OCI-LY1 (cell line): Measurements from ENCODE around the gene SAMD13.
"Not testable (repeated sequence)": the region's sequence is repeated elsewhere in the genome, so short reads cannot be mapped to it uniquely, and the experiment has no call there.

Source experiments
- H2AFZ ChIP-seq: fragments of 200-600 bp; sonication (generic), shearing (Covaris generic); 2 replicates; pipeline ENCODE4 v1.6.0; 2014; ENCODE audit warnings: antibody characterized with exemption, mild to moderate bottlenecking, low read length
- H3F3A ChIP-seq: fragments of 200-600 bp; sonication (generic), shearing (Covaris generic); 2 replicates; pipeline ENCODE4 v1.6.0; 2014; ENCODE audit warnings: mild to moderate bottlenecking, antibody characterized with exemption, low read length, moderate library complexity; ENCODE audit not compliant: insufficient read depth
- H3K27ac ChIP-seq: fragments of 200-600 bp; sonication (generic); 2 replicates; pipeline ENCODE4 v1.5.1; 2014; ENCODE audit warnings: low read length, mixed run types, mild to moderate bottlenecking, low read depth; ENCODE audit not compliant: poor library complexity, severe bottlenecking
- H3K27me3 ChIP-seq: fragments of 200-600 bp; sonication (generic); 2 replicates; pipeline ENCODE4 v1.6.0; 2014; ENCODE audit warnings: antibody characterized with exemption, mild to moderate bottlenecking, low read length, moderate library complexity; ENCODE audit not compliant: insufficient read depth
- H3K36me3 ChIP-seq: fragments of 200-600 bp; sonication (generic); 2 replicates; pipeline ENCODE4 v1.6.1; 2014; ENCODE audit warnings: mild to moderate bottlenecking, antibody characterized with exemption, low read length, moderate library complexity, mixed read lengths; ENCODE audit not compliant: insufficient read depth
- H3K4me1 ChIP-seq: fragments of 200-600 bp; sonication (generic); 2 replicates; pipeline ENCODE4 v1.5.1; 2014; ENCODE audit warnings: mild to moderate bottlenecking, low read length, moderate library complexity; ENCODE audit not compliant: insufficient read depth, severe bottlenecking
- H3K4me2 ChIP-seq: fragments of 200-600 bp; sonication (generic), shearing (Covaris generic); 2 replicates; pipeline ENCODE4 v1.6.1; 2014; ENCODE audit warnings: low read length
- H3K4me3 ChIP-seq: fragments of 200-600 bp; sonication (generic); 2 replicates; pipeline ENCODE4 v1.5.1; 2014; ENCODE audit warnings: low read length, low read depth, mild to moderate bottlenecking, mixed read lengths; ENCODE audit not compliant: poor library complexity, severe bottlenecking
- H3K79me2 ChIP-seq: fragments of 200-600 bp; shearing (Covaris generic); 2 replicates; pipeline ENCODE4 v1.6.1; 2016; ENCODE audit warnings: mixed run types, low read length, mixed read lengths; ENCODE audit not compliant: insufficient read depth
- H3K9ac ChIP-seq: fragments of 200-600 bp; sonication (generic), shearing (Covaris generic); 2 replicates; pipeline ENCODE4 v1.6.1; 2014; ENCODE audit warnings: mild to moderate bottlenecking, low read length, mixed read lengths
- H3K9me2 ChIP-seq: fragments of 200-600 bp; sonication (generic), shearing (Covaris generic); 2 replicates; pipeline ENCODE4 v1.6.1; 2014; ENCODE audit warnings: low read depth, mild to moderate bottlenecking, low read length, mixed read lengths
- H3K9me3 ChIP-seq: fragments of 200-600 bp; shearing (Covaris generic); 2 replicates; pipeline ENCODE4 v1.6.1; 2014; ENCODE audit warnings: low read length, mixed read lengths
- H4K20me1 ChIP-seq: fragments of 200-600 bp; sonication (generic), shearing (Covaris generic); 2 replicates; pipeline ENCODE4 v1.6.0; 2016; ENCODE audit warnings: mild to moderate bottlenecking, low read length; ENCODE audit not compliant: insufficient read depth
- EZH2 ChIP-seq: fragments of 200-600 bp; sonication (generic), shearing (Covaris generic); IDR thresholded peaks from 2 replicates; pipeline ENCODE4 v1.8.0; 2017; ENCODE audit warnings: borderline replicate concordance, mixed run types, mild to moderate bottlenecking, antibody characterized with exemption, low read length, moderate library complexity, mixed read lengths
- TF ChIP-seq, protein P1 (sequence below): fragments of 200-600 bp; sonication (generic), shearing (Covaris generic); IDR thresholded peaks from 2 replicates; pipeline ENCODE4 v1.5.1; 2017; ENCODE audit warnings: mild to moderate bottlenecking, antibody characterized with exemption, low read length, moderate library complexity, mixed read lengths

The SAMD13 gene

DNA sequence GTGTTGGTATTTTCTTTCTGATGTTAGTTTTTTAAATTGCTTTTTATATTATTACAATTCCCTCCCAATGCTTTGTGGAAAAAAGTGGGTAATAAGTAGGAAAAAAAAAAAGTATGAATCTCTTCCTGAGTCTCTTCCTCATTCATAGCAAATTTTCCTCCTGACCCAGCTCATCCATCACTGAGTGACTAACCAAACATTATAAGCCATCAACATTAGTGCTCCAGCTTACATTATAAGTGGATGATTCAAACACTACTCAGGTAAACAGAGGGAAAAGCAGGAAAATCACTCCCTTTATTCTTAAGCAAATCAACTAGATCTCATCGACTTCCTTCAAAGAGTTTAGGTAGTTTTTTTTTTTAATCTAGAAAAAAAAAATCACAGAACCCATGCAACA is 15.4 kb upstream of the SAMD13 start:
- Histone ChIP-seq H3K27me3 (no peaks in the 10 kb centered on the region), H3K9me3 (peaks cover 5% of the 10 kb centered on the region; the same call in 1 of the 2 replicates), H3K9ac (no peak overlapping the region), H3K4me3 (no peak overlapping the region), H3K79me2 (no peaks in the 10 kb centered on the region), H3K27ac (no peak overlapping the region), H2AFZ (no peak overlapping the region), H3K4me2 (no peak overlapping the region), H3K36me3 (no peaks in the 10 kb centered on the region; the same call in 1 of the 2 replicates), H3K9me2 (no peaks in the 10 kb centered on the region), H3K4me1 (peaks cover 4% of the 10 kb centered on the region), H4K20me1 (no peaks in the 10 kb centered on the region), H3F3A (no peaks in the 10 kb centered on the region)
- TF ChIP-seq, protein P1, sequence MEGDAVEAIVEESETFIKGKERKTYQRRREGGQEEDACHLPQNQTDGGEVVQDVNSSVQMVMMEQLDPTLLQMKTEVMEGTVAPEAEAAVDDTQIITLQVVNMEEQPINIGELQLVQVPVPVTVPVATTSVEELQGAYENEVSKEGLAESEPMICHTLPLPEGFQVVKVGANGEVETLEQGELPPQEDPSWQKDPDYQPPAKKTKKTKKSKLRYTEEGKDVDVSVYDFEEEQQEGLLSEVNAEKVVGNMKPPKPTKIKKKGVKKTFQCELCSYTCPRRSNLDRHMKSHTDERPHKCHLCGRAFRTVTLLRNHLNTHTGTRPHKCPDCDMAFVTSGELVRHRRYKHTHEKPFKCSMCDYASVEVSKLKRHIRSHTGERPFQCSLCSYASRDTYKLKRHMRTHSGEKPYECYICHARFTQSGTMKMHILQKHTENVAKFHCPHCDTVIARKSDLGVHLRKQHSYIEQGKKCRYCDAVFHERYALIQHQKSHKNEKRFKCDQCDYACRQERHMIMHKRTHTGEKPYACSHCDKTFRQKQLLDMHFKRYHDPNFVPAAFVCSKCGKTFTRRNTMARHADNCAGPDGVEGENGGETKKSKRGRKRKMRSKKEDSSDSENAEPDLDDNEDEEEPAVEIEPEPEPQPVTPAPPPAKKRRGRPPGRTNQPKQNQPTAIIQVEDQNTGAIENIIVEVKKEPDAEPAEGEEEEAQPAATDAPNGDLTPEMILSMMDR = no peak
- no peak for TF ChIP-seq EZH2

DNA sequence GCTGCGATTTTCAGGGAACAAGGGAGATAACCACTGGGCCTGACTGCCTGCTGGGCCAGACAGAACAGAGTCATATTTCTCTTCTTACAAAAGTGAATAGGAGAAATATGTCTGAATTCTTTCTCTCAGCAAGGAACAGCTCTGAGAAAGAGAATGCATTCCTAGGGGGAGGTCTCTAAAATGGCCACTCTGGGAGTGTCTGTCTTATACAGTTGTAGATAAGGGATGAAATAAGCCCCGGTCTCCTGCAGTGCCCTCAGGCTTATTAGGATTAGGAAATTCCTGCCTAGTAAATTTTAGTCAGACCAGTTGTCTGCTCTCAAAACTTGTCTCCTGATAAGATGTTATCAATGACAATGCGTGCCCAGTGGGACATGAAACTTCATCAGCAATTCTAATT is 14.1 kb upstream of the SAMD13 start:
- H3K27me3 ChIP-seq, H3K9me3 ChIP-seq, H3K9me2 ChIP-seq, H3F3A ChIP-seq, H3K36me3 ChIP-seq, H3K9ac ChIP-seq, H3K4me1 ChIP-seq, H3K79me2 ChIP-seq, H3K4me3 ChIP-seq, H4K20me1 ChIP-seq, H3K4me2 ChIP-seq, H3K27ac ChIP-seq, H2AFZ ChIP-seq: not testable (repeated sequence)

DNA sequence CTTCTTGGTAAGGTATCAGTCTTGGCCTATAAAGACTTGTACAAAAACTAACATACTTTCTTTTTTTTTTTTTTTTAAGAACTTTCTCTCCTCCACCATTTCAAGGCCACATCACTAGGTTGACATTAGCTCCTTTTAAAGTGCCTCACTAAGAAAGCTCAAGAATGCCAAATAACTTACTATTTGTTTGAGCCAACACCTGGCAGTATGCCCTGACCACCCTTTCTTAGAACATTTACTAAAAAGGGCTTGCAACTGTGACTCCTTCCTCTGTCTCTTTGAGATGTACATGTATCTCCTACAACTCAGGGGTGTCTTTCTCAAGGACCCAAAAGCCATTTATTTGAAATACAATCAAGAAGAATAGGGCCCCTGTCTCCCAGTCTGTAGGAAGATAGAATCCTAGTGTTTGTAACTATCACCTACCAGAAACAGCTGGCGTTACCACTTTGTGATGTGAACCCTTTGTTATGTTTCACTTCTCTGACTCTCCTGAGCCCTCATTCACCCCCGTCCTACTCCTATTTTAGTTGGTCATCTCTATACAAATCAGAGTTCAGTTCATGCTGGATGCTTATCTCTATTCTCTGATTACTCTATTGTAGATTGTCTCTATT is 12.2 kb upstream of the SAMD13 start:
- Histone ChIP-seq H3K79me2 (no peaks in the 10 kb centered on the region), H3F3A (no peaks in the 10 kb centered on the region), H2AFZ (no peak overlapping the region), H3K9me3 (peaks cover 5% of the 10 kb centered on the region; the same call in 1 of the 2 replicates), H3K4me1 (peaks cover 4% of the 10 kb centered on the region), H4K20me1 (no peaks in the 10 kb centered on the region), H3K4me3 (no peak overlapping the region), H3K9me2 (no peaks in the 10 kb centered on the region), H3K9ac (no peak overlapping the region), H3K4me2 (no peak overlapping the region), H3K27ac (no peak overlapping the region), H3K36me3 (no peaks in the 10 kb centered on the region; the same call in 1 of the 2 replicates), H3K27me3 (no peaks in the 10 kb centered on the region)
- TF ChIP-seq EZH2 = no peak
- TF ChIP-seq, protein P1 = no peak

DNA sequence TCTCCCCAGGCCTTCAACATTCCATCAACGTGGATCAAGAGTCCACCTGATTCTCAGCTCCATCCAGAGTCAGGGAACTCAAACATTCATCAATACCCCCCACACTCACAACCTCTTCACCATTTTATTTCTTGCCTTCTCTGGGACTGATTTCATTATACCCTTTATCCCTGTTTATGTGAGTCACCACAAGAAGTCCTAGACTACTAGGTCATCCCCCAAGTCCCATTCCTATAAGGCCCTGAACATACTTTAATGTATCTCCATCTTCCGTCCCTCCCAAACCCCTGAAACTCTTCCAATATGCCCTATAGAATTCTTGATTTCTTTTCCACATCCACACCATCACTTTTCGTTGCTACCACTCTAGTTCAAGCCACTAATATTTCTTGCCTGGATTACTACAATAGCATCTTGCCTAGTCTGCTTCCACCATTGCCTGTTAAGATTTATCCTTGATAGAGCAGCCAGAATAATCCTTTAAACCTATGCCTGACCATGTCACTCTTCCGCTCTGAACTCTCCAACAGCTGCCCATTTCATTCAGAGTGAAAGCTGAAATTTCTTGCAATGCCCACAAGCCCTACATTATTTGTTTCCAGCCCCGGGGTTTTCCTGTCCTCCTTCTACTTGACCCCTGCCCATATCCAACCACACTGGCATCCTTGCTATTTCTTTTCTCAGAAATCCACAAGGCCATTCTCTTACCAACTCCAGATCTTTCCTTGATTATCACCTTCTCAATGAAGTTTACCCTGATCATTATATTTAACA is 9.4 kb upstream of the SAMD13 start:
- peaks cover 5% of the 10 kb centered on the region; the same call in 1 of the 2 replicates for H3K9me3 ChIP-seq
- no peak overlapping the region for H3K4me2 ChIP-seq
- H3K4me3 ChIP-seq = no peak overlapping the region
- H3K27me3 ChIP-seq = no peaks in the 10 kb centered on the region
- H2AFZ ChIP-seq = no peak overlapping the region
- H3K9me2 ChIP-seq = no peaks in the 10 kb centered on the region
- H3K36me3 ChIP-seq = no peaks in the 10 kb centered on the region; the same call in 1 of the 2 replicates
- H3K79me2 ChIP-seq = no peaks in the 10 kb centered on the region
- TF ChIP-seq, protein P1 = no peak
- TF ChIP-seq EZH2 = no peak
- no peak overlapping the region for H3K9ac ChIP-seq
- H3K27ac ChIP-seq = no peak overlapping the region
- H3K4me1 ChIP-seq = peaks cover 13% of the 10 kb centered on the region
- H4K20me1 ChIP-seq = no peaks in the 10 kb centered on the region
- H3F3A ChIP-seq = no peaks in the 10 kb centered on the region
